Ureter (tissue), 1 donor: Measurements from ENCODE around the gene PSEN1. TPM values are rescaled to one million over a fixed set of nuclear protein-coding genes. Genes with fewer than 3 reads are reported as not detected.

Experiments
- DNase-seq: peaks from one replicate; pipeline ENCODE4 v3.0.0-alpha.2; 2020; ENCODE audit warnings: low spot score
- total RNA-seq: library from RNA; stranded (reverse); gene quantifications from one replicate; pipeline ENCODE4 v1.2.4, GENCODE V29; 2023
- donor health status: DM: yes; HTN: yes; CAD: no.

Gene PSEN1
- total RNA-seq, 1 donor from 2014 or later, result 71.1 TPM

GRCh38 chr14:73220061-73220460, 83.8 kb downstream of the PSEN1 start:
- DNase-seq, result no peak

- DNase-seq, result no peak
Observed at GRCh38 chr14:73220634-73221033, 84.3 kb downstream of the PSEN1 start.

DNA sequence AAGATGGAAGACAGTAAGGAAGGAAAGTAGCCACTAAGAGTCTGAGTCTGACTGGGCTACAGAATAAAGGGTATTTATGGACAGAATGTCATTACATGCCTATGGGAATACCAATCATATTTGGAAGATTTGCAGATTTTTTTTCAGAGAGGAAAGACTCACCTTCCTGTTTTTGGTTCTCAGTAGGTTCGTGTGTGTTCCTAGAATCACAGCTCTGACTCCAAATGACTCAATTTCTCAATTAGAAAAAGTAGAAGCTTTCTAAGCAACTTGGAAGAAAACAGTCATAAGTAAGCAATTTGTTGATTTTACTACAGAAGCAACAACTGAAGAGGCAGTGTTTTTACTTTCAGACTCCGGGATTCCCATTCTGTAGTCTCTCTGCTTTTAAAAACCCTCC, 85.6 kb downstream of the PSEN1 start:
- no peak for DNase-seq

- no peak for DNase-seq
Observed at GRCh38 chr14:73223049-73223448, 86.7 kb downstream of the PSEN1 start.

- no peak for DNase-seq
Observed at GRCh38 chr14:73225496-73225895, 89.2 kb downstream of the PSEN1 start.

DNA sequence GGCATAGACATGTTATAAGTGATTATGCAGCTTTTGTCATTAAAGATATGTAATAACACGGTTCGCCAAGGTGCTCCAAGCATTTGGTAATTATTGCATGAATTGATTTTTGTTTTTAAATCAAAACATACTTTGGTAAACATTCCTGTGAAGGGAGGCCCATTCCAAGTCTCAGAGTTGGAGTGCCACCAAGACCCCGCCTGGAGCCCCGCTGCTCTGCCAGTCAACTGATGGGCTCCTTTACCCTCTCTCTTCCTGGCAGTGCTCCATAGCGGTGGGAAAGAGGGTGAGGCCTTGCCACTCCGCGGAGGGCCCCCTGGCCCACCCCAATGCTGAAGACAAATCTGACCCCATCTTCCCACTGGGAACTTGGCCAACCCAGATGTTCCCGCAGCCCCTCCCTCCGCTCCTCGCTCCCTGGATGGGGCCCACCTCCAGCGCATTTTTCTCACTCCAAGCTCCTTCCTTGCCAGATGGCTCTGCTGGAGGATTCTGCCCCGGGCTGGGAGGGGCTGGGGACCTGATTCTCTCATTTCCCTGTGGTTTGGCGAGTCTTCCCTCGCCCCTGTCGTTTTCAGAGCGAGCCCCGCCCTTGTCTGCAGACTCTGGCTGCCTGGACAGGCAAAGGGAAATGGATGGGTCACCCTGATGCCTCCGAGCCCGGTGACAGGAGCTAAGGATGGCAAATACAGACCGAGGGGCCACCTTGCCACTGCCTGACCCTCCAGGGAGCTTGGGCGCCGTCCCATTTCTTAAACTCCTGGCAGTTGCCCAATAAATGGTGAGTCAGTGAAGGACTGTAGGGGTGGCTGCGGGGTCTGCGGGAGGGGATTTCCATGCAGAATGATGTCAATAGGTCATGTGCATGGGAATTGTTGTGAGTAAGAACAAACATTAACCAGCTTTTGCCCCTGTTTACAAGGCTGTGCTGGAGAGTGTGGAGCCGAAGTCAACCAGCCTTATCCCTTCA, 91.8 kb downstream of the PSEN1 start:
- DNase-seq, result peak; percentile 54

GRCh38 chr14:73230051-73230450, 93.7 kb downstream of the PSEN1 start:
- DNase-seq, result no peak

DNA sequence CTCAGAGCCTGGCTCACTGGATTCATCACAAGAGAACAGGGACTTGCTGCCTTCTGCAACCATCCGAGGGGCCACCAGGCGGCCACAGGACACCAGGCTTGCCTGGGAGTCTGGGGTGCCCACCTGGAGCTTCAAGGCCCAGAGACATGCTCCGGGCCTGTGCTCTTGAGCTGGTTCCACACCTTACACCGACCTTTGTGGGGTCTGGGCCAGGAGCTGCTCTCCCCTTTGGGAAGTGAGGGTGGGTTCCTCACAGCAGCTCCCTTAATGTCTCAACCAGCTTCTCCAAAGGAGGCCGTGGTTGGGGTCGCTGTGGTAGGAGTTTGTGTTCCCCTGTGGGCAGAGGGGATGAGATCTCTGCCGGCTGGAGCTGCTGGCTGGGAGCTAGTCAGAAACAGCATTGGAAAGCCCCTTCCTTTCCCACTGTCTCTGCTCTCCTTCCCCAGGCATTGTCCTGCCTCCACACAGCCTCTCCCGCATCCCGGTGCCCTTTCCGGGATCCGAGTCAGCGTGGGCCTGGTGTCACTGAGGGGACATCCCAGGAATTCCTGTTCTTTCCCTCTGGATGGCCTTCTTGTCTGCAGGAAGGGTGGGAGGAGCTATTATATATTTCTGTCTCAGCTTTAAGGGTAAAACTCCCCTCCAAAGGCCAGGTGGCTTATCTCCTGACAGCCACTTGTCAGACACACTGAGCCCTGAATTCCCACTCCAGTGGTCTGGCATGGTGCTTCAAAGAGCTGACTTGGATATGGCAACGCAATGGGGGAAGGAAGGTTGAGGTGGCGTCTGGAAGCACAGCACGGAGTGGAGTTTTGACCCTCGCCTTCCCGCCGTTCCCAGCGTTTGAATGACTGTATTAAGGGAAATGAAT, 95.9 kb downstream of the PSEN1 start:
- no peak for DNase-seq

GRCh38 chr14:73232984-73233383, 96.7 kb downstream of the PSEN1 start:
- no peak for DNase-seq

DNA sequence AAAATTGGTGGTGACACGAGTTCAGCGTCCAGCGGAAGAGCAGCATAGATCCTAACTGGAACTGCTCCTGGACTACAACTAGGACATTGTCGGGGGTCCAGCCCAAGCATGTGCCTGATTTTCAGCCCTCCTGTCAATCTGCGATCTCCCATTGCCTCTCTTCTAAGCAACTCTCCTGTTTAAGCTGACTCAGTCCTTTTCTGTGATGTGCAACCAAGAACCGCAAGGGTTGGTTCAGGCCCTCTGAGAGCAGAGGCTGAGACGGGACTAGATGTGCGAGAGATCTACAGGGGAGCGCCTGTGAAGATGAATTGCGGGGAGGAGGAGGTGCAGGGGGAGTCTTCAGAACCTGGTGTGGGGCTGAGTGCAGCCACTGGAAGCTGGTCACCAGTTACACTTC, 97.3 kb downstream of the PSEN1 start:
- DNase-seq, result no peak

- DNase-seq, result no peak
Observed at GRCh38 chr14:73234029-73234428, 97.7 kb downstream of the PSEN1 start.

DNA sequence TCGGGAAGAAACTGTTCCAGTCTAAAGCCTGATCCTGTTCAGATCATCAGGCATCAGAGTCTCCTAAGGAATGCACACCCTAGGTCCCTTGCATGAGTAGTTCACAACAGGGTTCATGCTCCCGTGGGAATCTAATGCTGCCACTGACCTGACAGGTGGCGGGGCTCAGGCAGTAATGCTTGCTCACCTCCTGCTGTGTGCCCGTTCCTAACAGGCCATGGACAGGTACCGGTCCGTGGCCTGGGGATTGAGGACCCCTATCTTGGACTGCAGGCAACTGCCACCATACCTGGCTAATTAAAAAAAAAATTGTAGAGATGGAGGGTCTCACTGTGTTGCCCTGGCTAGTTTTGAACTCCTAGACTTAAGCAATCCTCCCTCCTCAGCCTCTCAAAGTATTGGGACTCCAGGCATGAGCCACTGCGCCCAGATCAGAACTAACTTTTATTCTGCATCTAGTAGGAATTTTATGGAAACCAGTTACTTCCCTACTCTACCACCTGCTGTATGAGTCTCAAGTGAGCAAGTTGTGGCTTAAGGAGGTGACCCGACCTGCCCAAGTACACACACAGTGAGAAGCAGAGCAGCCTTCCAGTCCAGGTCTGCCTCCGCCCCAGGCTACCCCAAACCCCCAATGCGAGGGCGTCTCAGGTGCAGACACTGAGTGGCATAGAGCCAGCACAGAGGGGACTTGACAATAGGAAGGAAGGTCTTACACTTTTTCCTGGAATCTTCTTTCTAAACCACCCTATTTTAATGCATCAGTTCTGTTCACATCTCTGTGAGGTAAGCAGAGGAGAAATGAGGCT, 98.5 kb downstream of the PSEN1 start:
- no peak for DNase-seq

GRCh38 chr14:73235531-73236155, 99.3 kb downstream of the PSEN1 start:
- no peak for DNase-seq

DNA sequence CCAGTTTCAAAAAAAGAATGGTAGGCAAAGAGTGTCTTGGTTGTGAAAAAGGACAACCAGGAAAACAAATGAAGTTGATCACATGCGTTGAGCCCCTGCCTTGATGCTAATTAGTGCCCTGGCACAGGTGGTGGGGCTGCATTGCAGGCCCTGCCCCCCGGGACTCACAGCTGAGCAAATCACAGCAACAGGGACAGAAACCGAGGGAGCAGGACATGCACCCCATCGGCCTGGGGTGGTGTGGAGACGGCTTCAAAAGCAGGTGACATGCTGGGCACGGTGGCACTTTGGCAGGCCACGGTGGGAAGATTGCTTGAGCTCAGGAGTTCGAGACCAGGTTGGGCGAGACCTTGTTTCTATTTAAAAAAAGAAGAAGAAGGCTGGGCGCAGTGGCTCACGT, 99.8 kb downstream of the PSEN1 start:
- DNase-seq, result no peak

DNA sequence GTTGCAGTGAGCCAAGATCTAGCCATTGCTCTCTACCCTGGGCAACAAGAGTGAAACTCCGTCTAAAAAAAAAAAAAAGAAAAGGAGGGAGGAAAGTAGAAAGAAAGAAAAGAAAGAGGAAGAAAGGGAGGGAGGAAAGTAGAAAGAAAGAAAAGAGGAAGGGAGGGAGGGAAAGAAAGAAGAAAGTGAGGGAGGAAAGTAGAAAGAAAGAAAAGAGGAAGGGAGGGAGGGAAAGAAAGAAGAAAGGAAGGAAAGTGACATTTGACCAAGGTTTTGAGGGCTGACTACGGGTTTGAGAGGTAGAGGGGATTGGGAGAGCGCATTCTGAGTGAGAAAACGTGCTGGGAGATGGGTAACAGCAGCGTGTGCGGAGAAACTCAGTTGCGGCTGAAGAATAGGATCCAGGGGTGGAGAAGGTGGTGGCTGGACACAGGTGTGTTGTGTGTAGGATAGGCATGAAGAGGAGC, 100.5 kb downstream of the PSEN1 start:
- no peak for DNase-seq

GRCh38 chr14:73237219-73237785, 101.0 kb downstream of the PSEN1 start, which contains the start of gene PAPLN:
TSS of gene PAPLN (plus strand) at chr14:73237506. CDS start at chr14:73239779, 2,273 bp downstream.
- no peak for DNase-seq

GRCh38 chr14:73237786-73238423, 101.6 kb downstream of the PSEN1 start:
- DNase-seq, result no peak

DNA sequence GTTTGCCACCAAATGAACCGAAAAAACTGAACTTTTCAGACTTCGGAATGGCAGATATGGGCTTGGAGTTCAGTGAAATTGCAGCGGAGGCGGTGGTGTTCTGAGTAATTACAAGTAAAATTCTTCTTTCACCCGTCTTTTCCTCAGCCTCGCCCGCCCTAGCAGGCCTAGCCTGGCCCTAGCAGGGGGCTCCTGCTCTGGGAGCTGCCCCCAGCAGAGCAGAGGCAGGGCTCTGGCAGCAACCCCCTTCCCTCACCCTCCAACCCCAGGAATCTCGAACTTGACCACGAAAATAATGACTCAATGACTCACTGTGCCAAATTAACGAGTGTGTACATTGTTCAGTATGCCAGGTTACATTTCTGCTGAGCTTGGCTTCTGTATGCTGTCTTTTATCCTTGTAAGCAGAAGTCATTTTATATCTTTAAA, 102.1 kb downstream of the PSEN1 start:
- DNase-seq, result no peak

- no peak for DNase-seq
Observed at GRCh38 chr14:73238941-73239340, 102.6 kb downstream of the PSEN1 start.
